ENCODE measurements around the gene CBLIF.

- TF ChIP-seq CTCF (IDR thresholded peaks at IDR 0.05; ENCODE audit: control extremely low read depth in 1 of 3, insufficient read depth in 1 of 3, low read depth in 1 of 3, low read length in 3 of 3) (no peak), POLR2A (IDR thresholded peaks at IDR 0.05; ENCODE audit: control extremely low read depth in 1 of 2, low read depth in 2 of 2, low read length in 2 of 2) (no peak), CEBPB (IDR thresholded peaks at IDR 0.05; ENCODE audit: low read depth, low read length) (no peak), SP1 (IDR thresholded peaks at IDR 0.05; ENCODE audit: low read depth, low read length) (no peak), USF2 (IDR thresholded peaks at IDR 0.05; ENCODE audit: low read length) (no peak), E2F6 (IDR thresholded peaks at IDR 0.05) (no peak), KDM5A (IDR thresholded peaks at IDR 0.05; ENCODE audit: low read length) (no peak), CTBP2 (IDR thresholded peaks at IDR 0.05; ENCODE audit: borderline replicate concordance, insufficient read depth, insufficient read length, low read length) (no peak), SIN3A (conservative IDR thresholded peaks at IDR 0.05 in 1 of 2, IDR thresholded peaks at IDR 0.05 in 1 of 2; ENCODE audit: low read depth in 1 of 2, low read length in 2 of 2) (no peak), CREB1 (IDR thresholded peaks at IDR 0.05) (no peak)
Measured at GRCh38 chr11:59857439-59858434, 12.4 kb upstream of the CBLIF start.

Measured in H1 (cell line).